HepG2 (cell line): Measurements from ENCODE around the gene TNMD. TPM values are rescaled to one million over a fixed set of nuclear protein-coding genes. Genes with fewer than 3 reads are reported as not detected.

Experiments
- ATAC-seq: fragments of 200-7000 bp; cut with Tn5 transposase; 3 replicates; pipeline ENCODE4 v1.9.1; 2020; ENCODE audit warnings: mild to moderate bottlenecking, moderate library complexity
- BruUV-seq: library from RNA; stranded (reverse); fragments of 400-500 nt; replicated peaks from 2 replicates; lab custom pipeline; 2021; lab: Mats Ljungman, UMichigan
- CTCF ChIA-PET: fragments of 300-600 bp; formaldehyde crosslinking; extraction: SDS; loops from one replicate; lab custom pipeline; 2021; ENCODE audit warnings: low total read pairs, inconsistent platforms, low intra/inter-chr PET ratio; lab: Yijun Ruan, JAX
- POLR2A ChIA-PET: fragments of 350-600 bp; sonication (Branson Sonifier 250); formaldehyde crosslinking; loops from one replicate; lab custom pipeline; 2020; ENCODE audit warnings: antibody characterized with exemption, inconsistent platforms; lab: Yijun Ruan, JAX
- DNase-seq: peaks from one replicate; pipeline ENCODE4 v3.0.0-alpha.2; 2015; ENCODE audit warnings: low spot score
- FAIRE-seq: peaks from 3 replicates; lab custom pipeline; 2011; peaks lifted over from hg19 to GRCh38; lab: Jason Lieb, UNC
- H2AFZ ChIP-seq: one replicate; pipeline ENCODE4 v1.6.1; 2011; ENCODE audit warnings: low read length, inconsistent platforms
- H3K27ac ChIP-seq: fragments of 300-600 bp; 3 replicates; pipeline ENCODE4 v1.8.0; 2011; ENCODE audit warnings: mixed run types, mild to moderate bottlenecking, mixed read lengths, low read length, inconsistent platforms; ENCODE audit not compliant: insufficient read depth; ENCODE audit errors: extremely low read length
- H3K27me3 ChIP-seq, 2 experiments: fragments of 200-600 bp in 1 of 2; 2 replicates in 1 of 2; 3 replicates in 1 of 2; pipeline versions ENCODE4 v1.6.0 to v1.8.0; 2011; ENCODE audit warnings: low read length in 2 of 2, mild to moderate bottlenecking in 2 of 2, moderate library complexity in 2 of 2, inconsistent platforms in 1 of 2; ENCODE audit not compliant: insufficient read depth in 2 of 2, control insufficient read depth in 1 of 2
- H3K36me3 ChIP-seq, 2 experiments: fragments of 200-600 bp in 1 of 2; replicated peaks in 1 of 2; 2 replicates in 1 of 2; 3 replicates in 1 of 2; pipeline versions ENCODE4 v1.5.1 to v1.8.0; 2011; ENCODE audit warnings: low read length in 2 of 2, inconsistent platforms in 1 of 2; ENCODE audit not compliant: insufficient read depth in 2 of 2, control insufficient read depth in 1 of 2
- H3K4me1 ChIP-seq: 2 replicates; pipeline ENCODE4 v1.5.1; 2012; ENCODE audit warnings: low read length, inconsistent platforms; ENCODE audit not compliant: insufficient read depth
- H3K4me2 ChIP-seq: 2 replicates; pipeline ENCODE4 v1.6.0; 2011; ENCODE audit warnings: low read depth, low read length, inconsistent platforms
- H3K4me3 ChIP-seq, 3 experiments: fragments of 200-600 bp in 1 of 3; sonication (generic), shearing (Covaris generic) in 1 of 3; replicated peaks in 1 of 3; 2 replicates each; pipeline ENCODE4 v1.5.1; 2011 to 2016; ENCODE audit warnings: low read length in 3 of 3, inconsistent platforms in 2 of 3, low read depth in 2 of 3, mild to moderate bottlenecking in 2 of 3, control low read depth in 1 of 3, mixed read lengths in 1 of 3; ENCODE audit not compliant: insufficient read depth in 1 of 3
- H3K79me2 ChIP-seq: one replicate; pipeline ENCODE4 v1.6.1; 2011; ENCODE audit warnings: low read length, inconsistent platforms; ENCODE audit not compliant: insufficient read depth
- H3K9ac ChIP-seq: 2 replicates; pipeline ENCODE4 v1.6.0; 2011; ENCODE audit warnings: mild to moderate bottlenecking, low read depth, low read length, inconsistent platforms; ENCODE audit not compliant: insufficient read depth
- H3K9me3 ChIP-seq: 2 replicates; pipeline ENCODE4 v1.5.1; 2012; ENCODE audit warnings: mild to moderate bottlenecking, low read length
- H4K20me1 ChIP-seq: 2 replicates; pipeline ENCODE4 v1.6.0; 2011; ENCODE audit warnings: inconsistent platforms, mild to moderate bottlenecking, low read length, moderate library complexity; ENCODE audit not compliant: insufficient read depth
- MAFF ChIP-seq: IDR thresholded peaks from 2 replicates; pipeline ENCODE4 v1.6.1; 2011; ENCODE audit warnings: low read depth, low read length, improper control_type of control experiment
- MAFK ChIP-seq, 2 experiments: IDR thresholded peaks in 1 of 2; conservative IDR thresholded peaks in 1 of 2; 2 replicates each; pipeline ENCODE4 v1.6.1; 2011; ENCODE audit warnings: improper control_type of control experiment in 2 of 2, low read length in 2 of 2
- SAFB2 ChIP-seq: sonication (generic); formaldehyde crosslinking; IDR thresholded peaks from 2 replicates; pipeline ENCODE4 v1.5.1; 2020; ENCODE audit warnings: missing genetic modification reagents, low read depth, mild to moderate bottlenecking, borderline replicate concordance
- ZNF282 ChIP-seq: fragments of 450-650 bp; IDR thresholded peaks from 2 replicates; pipeline ENCODE4 v1.6.1; 2018; ENCODE audit not compliant: partially characterized antibody
- WGBS: methylation state at CpG from one replicate; pipeline ENCODE4 v1.1.6; 2017; ENCODE audit warnings: low lambda C conversion rate; 5-methylcytosine and 5-hydroxymethylcytosine counted together
- in situ Hi-C: cut with HindIII; loops from 2 replicates; pipeline ENCODE4 v1.10.0; 2017; ENCODE audit warnings: low pct_unique_long_range_greater_than_20kb; ENCODE audit not compliant: extremely low pct_ligation_motif_present
- intact Hi-C: fragments of 100-400 bp; cut with micrococcal nuclease; formaldehyde crosslinking; loops from one replicate; pipeline ENCODE4 v1.10.0; 2022; ENCODE audit not compliant: unreplicated experiment
- polyA plus RNA-seq, 8 experiments: library from polyadenylated mRNA; depleted of rRNA in 3 of 8; stranded (reverse) in 7 of 8; unstranded in 1 of 8; fragments of >200 nt; fragmentation: Illumina TruSeq in 4 of 8; extraction: Trizol in 4 of 8; gene quantifications; 2 replicates each; pipeline versions ENCODE4 v1.2.1 to v1.2.3, GENCODE V29; 2011 to 2016; ENCODE audit warnings: low read depth in 4 of 8, missing spikeins in 1 of 8, mixed read lengths in 1 of 8; ENCODE audit not compliant: insufficient read depth in 1 of 8
- total RNA-seq, 5 experiments: library from RNA; depleted of rRNA; stranded (reverse); fragments of >200 nt; fragmentation: Illumina TruSeq; extraction: Trizol; gene quantifications; 2 replicates each; pipeline ENCODE4 v1.2.3, GENCODE V29; 2016; ENCODE audit warnings: low read depth in 1 of 5
- TF ChIP-seq, protein P1 (sequence below): sonication (generic); formaldehyde crosslinking; IDR thresholded peaks from 2 replicates; pipeline ENCODE4 v1.4.0; 2020; ENCODE audit warnings: missing genetic modification reagents, mild to moderate bottlenecking, borderline replicate concordance

The TNMD gene
- total and polyA plus RNA-seq, 2 of the 13 experiments (the other 11 are each of a cell fraction or from before 2014, with no cell fraction given) = not detected

DNA sequence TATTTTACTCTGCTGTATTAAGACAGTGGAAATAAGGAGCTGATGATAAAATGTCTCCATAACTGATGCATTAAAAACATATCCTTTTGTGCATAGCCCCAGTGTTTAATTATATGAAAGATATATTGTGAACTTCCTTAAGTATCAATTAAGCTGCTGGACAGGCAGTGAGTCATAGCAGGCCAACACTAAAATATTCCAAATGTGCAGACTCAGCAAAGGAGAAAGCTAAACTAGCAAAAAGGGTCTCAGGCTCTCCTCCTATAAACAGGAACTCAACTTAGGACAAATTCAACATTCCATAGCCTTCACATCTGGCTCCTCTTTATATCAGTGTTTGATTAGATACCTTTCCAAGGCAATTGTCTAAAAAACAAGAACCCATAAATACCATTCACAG is 15.6 kb downstream of the TNMD start:
- ChIA-PET POLR2A (no interaction called here), CTCF (no interaction called here)
- ATAC-seq (no peak), DNase-seq (no peak), FAIRE-seq (no peak)
- H3K27ac ChIP-seq = no peak overlapping the region
- intact Hi-C loops = no loop called here
- H4K20me1 ChIP-seq = no peaks in the 10 kb centered on the region
- no peak overlapping the region for H3K4me3 ChIP-seq
- no peak overlapping the region for H2AFZ ChIP-seq
- no peaks in the 10 kb centered on the region for H3K36me3 ChIP-seq
- H3K9ac ChIP-seq = no peak overlapping the region
- no peaks in the 10 kb centered on the region for H3K4me1 ChIP-seq
- no peaks in the 10 kb centered on the region for H3K79me2 ChIP-seq
- H3K27me3 ChIP-seq = no peaks in the 10 kb centered on the region
- H3K9me3 ChIP-seq = no peaks in the 10 kb centered on the region
- no peak for TF ChIP-seq SAFB2 (CRISPR knock-in tag)
- peak; percentile 75 for TF ChIP-seq MAFF
- no peak for TF ChIP-seq ZNF282
- TF ChIP-seq MAFK (conservative IDR thresholded peaks at IDR 0.05 in 1 of 2, IDR thresholded peaks at IDR 0.05 in 1 of 2; ENCODE audit: low read length in 2 of 2) = peak; percentile 49 to 85
- no peak overlapping the region for H3K4me2 ChIP-seq
- in situ Hi-C loops = no loop called here
- BruUV-seq = no TSS peak

DNA sequence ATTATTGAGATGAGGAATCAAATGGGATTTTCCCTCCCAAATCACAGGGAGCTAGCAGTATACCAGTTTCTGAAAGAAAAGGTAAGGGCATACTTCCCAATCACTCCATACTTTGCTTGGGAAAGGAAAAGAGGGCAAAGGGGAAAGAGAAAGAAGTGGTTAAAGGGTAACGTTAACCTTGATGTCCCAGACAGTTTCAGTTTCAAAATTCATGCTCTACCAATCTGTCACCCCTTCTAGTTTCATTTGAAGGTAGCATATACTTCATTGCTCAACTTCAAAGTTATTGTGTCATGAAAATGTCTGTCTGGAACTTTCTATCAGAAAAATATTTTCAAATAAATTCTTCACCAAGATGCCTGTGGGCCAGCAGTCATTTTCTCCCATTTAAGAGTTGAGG is 16.0 kb downstream of the TNMD start:
- ATAC-seq (no peak), DNase-seq (no peak), FAIRE-seq (no peak)
- CTCF ChIA-PET = no interaction called here
- WGBS = 33% methylated on average over 1 of the region's 1 CpG
- TF ChIP-seq, protein P1, sequence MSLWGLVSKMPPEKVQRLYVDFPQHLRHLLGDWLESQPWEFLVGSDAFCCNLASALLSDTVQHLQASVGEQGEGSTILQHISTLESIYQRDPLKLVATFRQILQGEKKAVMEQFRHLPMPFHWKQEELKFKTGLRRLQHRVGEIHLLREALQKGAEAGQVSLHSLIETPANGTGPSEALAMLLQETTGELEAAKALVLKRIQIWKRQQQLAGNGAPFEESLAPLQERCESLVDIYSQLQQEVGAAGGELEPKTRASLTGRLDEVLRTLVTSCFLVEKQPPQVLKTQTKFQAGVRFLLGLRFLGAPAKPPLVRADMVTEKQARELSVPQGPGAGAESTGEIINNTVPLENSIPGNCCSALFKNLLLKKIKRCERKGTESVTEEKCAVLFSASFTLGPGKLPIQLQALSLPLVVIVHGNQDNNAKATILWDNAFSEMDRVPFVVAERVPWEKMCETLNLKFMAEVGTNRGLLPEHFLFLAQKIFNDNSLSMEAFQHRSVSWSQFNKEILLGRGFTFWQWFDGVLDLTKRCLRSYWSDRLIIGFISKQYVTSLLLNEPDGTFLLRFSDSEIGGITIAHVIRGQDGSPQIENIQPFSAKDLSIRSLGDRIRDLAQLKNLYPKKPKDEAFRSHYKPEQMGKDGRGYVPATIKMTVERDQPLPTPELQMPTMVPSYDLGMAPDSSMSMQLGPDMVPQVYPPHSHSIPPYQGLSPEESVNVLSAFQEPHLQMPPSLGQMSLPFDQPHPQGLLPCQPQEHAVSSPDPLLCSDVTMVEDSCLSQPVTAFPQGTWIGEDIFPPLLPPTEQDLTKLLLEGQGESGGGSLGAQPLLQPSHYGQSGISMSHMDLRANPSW (CRISPR knock-in tag) = no peak
- H3K9me3 ChIP-seq = no peaks in the 10 kb centered on the region
- no peaks in the 10 kb centered on the region for H3K4me1 ChIP-seq
- in situ Hi-C loops (no loop called here), intact Hi-C loops (no loop called here)
- no peak overlapping the region for H2AFZ ChIP-seq
- no peak overlapping the region for H3K4me2 ChIP-seq
- H3K27me3 ChIP-seq = no peaks in the 10 kb centered on the region
- H4K20me1 ChIP-seq = no peaks in the 10 kb centered on the region
- H3K4me3 ChIP-seq = no peak overlapping the region
- POLR2A ChIA-PET = no interaction called here
- BruUV-seq = no TSS peak
- no peaks in the 10 kb centered on the region for H3K36me3 ChIP-seq
- no peaks in the 10 kb centered on the region for H3K79me2 ChIP-seq
- no peak overlapping the region for H3K27ac ChIP-seq
- H3K9ac ChIP-seq = no peak overlapping the region
